Parathyroid adenoma (tissue), 2 donors: ENCODE measurements around the gene YRDC.

Source experiments
- H2AFZ ChIP-seq: fragments of 300-600 bp; sonication (generic); one replicate; pipeline ENCODE4 v1.7.0; 2017; ENCODE audit warnings: antibody characterized with exemption, mild to moderate bottlenecking
- H3K27ac ChIP-seq: fragments of 300-600 bp; sonication (generic); one replicate; pipeline ENCODE4 v1.7.0; 2017
- H3K27me3 ChIP-seq: fragments of 300-600 bp; sonication (generic); one replicate; pipeline ENCODE4 v1.7.0; 2017; ENCODE audit warnings: low read length; ENCODE audit not compliant: control insufficient read depth, insufficient read depth
- H3K36me3 ChIP-seq: fragments of 300-600 bp; sonication (generic); one replicate; pipeline ENCODE4 v1.7.0; 2017; ENCODE audit warnings: low read length; ENCODE audit not compliant: control insufficient read depth, insufficient read depth
- H3K4me1 ChIP-seq: fragments of 300-600 bp; sonication (generic); one replicate; pipeline ENCODE4 v1.7.0; 2017; ENCODE audit warnings: control low read depth
- H3K4me2 ChIP-seq: fragments of 300-600 bp; sonication (generic); one replicate; pipeline ENCODE4 v1.7.0; 2017; ENCODE audit warnings: low read length
- H3K4me3 ChIP-seq: fragments of 300-600 bp; sonication (generic); one replicate; pipeline ENCODE4 v1.7.0; 2017; ENCODE audit warnings: low read depth, low read length
- H3K79me2 ChIP-seq: fragments of 300-600 bp; sonication (generic); one replicate; pipeline ENCODE4 v1.7.0; 2017; ENCODE audit warnings: control low read depth
- H3K9ac ChIP-seq: fragments of 300-600 bp; sonication (generic); one replicate; pipeline ENCODE4 v1.7.0; 2017; ENCODE audit warnings: mild to moderate bottlenecking
- H3K9me3 ChIP-seq: fragments of 300-600 bp; sonication (generic); one replicate; pipeline ENCODE4 v1.7.0; 2017; ENCODE audit warnings: low read length; ENCODE audit not compliant: control insufficient read depth
- TF ChIP-seq, protein P1 (sequence below): fragments of 300-600 bp; sonication (generic); IDR thresholded peaks from one replicate; pipeline ENCODE4 v1.7.0; 2017; ENCODE audit warnings: antibody characterized with exemption, mild to moderate bottlenecking
- donor health status: primary hyperparathyroidism.

The YRDC gene

DNA sequence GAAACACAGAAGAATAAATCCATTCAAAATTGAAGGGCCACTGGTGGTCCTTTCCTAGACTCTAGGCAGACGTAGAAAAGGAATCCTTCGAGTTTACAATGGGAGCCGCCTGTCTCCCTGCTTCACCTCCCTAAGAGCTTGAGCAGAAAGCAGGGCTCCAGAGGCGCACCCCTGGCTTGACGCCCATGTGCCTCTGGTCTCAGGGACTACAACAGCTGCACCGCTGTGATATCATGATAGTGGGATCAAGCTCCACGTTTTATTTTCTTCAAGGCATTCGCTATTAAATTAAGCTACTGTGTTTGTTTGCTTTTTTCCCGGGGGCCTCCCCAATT lies 821 bp downstream of the YRDC start:
- no peaks in the 10 kb centered on the region for H3K27me3 ChIP-seq
- no peak overlapping the region for H2AFZ ChIP-seq
- H3K9me3 ChIP-seq = no peaks in the 10 kb centered on the region
- TF ChIP-seq, protein P1, sequence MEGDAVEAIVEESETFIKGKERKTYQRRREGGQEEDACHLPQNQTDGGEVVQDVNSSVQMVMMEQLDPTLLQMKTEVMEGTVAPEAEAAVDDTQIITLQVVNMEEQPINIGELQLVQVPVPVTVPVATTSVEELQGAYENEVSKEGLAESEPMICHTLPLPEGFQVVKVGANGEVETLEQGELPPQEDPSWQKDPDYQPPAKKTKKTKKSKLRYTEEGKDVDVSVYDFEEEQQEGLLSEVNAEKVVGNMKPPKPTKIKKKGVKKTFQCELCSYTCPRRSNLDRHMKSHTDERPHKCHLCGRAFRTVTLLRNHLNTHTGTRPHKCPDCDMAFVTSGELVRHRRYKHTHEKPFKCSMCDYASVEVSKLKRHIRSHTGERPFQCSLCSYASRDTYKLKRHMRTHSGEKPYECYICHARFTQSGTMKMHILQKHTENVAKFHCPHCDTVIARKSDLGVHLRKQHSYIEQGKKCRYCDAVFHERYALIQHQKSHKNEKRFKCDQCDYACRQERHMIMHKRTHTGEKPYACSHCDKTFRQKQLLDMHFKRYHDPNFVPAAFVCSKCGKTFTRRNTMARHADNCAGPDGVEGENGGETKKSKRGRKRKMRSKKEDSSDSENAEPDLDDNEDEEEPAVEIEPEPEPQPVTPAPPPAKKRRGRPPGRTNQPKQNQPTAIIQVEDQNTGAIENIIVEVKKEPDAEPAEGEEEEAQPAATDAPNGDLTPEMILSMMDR = no peak
- peak overlapping the region; percentile 71 for H3K4me3 ChIP-seq
- no peaks in the 10 kb centered on the region for H3K36me3 ChIP-seq
- no peaks in the 10 kb centered on the region for H3K79me2 ChIP-seq
- H3K9ac ChIP-seq = no peak overlapping the region
- H3K27ac ChIP-seq = peak overlapping the region; percentile 26
- H3K4me2 ChIP-seq = peak overlapping the region; percentile 80
- H3K4me1 ChIP-seq = peaks cover 4% of the 10 kb centered on the region

DNA sequence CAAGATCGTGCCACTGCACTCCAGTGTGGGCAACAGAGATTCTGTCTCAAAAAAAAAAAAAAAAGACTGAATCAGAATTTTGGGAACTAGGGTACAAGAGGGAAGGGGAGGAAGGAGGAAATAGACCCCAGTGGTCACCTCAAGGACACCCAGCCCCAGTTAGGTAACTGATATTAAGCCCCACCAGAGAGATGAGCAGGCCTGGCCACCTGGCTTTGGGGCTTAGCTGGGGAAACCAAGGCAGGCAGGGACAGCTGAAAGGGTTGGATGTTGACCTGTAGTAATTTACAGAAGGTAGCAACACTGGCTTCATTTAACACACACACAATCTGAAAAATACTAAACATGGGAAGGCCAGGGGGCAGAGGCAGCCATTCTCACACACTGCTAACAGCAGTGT lies 5.6 kb downstream of the YRDC start:
- Histone ChIP-seq H3K79me2 (no peaks in the 10 kb centered on the region), H3K27ac (no peak overlapping the region), H3K9me3 (no peaks in the 10 kb centered on the region), H3K27me3 (no peaks in the 10 kb centered on the region), H3K4me2 (no peak overlapping the region), H2AFZ (no peak overlapping the region), H3K36me3 (no peaks in the 10 kb centered on the region), H3K4me3 (no peak overlapping the region), H3K4me1 (peaks cover 4% of the 10 kb centered on the region), H3K9ac (no peak overlapping the region)
- TF ChIP-seq, protein P1 = no peak

DNA sequence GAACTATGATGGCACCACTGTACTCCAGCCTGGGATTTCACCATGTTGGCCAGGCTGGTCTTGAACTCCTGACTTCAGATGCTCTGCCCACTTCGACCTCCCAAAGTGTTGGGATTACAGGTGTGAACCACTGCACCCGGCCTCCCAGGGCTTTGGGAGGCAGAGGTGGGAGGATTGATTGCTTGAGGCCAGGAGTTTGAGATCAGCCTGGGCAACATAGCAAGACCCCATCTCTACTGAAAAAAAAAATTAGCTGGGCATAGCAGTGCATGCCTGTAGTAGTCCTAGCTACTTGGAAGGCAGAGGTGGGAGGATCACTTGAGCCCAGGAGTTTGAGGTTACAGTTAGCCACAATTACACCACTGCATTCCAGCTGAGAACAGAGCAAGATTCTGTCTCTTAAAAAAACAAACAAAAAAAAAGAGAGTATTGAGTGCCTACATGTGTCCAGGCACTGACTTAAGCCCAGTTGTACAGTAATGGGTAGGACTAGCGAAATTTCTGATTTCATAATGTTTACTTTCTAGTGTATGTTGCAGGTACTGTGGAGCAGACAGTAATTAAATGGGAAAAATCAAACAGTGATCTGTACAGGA lies 10.2 kb downstream of the YRDC start:
- Histone ChIP-seq H3K9me3 (no peaks in the 10 kb centered on the region), H3K27me3 (no peaks in the 10 kb centered on the region), H3K79me2 (no peaks in the 10 kb centered on the region), H3K9ac (no peak overlapping the region), H3K4me1 (no peaks in the 10 kb centered on the region), H3K4me2 (no peak overlapping the region), H2AFZ (no peak overlapping the region), H3K27ac (no peak overlapping the region), H3K4me3 (no peak overlapping the region), H3K36me3 (no peaks in the 10 kb centered on the region)
- TF ChIP-seq, protein P1 = no peak

DNA sequence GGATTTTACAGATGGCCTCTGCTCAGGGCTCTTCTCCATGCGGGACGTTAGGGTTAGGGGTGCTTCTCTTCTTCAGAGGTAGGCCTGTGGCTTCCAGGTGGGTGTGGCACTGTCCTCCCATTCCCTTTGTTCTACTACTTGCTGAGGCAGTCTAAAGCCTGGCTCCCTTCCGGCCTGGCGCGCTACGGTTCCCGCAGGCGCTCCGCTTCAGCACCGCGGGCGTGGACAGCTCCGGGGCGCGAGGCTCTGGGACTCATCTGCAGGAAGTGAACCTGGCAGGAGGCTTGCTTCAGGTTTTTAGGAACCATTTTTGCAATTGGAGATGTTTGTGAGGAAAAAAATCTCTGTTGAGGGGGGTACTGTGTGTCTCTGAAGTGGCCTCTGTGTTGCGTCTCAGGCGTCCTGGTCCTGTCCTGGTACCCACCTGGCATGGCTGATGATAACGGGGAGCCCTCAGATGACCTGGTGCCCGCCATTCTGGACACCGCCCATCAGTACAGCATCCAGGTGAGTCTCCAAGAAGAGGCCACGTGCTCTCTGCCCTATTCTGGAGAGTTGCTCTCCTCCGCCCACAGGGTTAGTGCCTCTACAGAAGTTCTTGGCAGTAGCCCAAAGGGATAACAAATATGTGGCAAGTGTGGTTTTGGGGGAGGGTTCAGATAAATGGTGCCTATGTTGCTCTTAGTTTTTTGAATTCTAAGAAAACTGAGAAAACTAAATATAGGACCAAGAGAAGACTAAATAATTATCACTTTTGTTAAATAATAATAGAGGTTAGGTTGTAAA lies 12.5 kb downstream of the YRDC start:
- no peaks in the 10 kb centered on the region for H3K4me1 ChIP-seq
- H3K27ac ChIP-seq = no peak overlapping the region
- TF ChIP-seq, protein P1 = no peak
- peak overlapping the region; percentile 56 for H3K4me2 ChIP-seq
- no peak overlapping the region for H3K9ac ChIP-seq
- no peak overlapping the region for H2AFZ ChIP-seq
- H3K36me3 ChIP-seq = no peaks in the 10 kb centered on the region
- no peaks in the 10 kb centered on the region for H3K27me3 ChIP-seq
- no peaks in the 10 kb centered on the region for H3K9me3 ChIP-seq
- H3K4me3 ChIP-seq = no peak overlapping the region
- no peaks in the 10 kb centered on the region for H3K79me2 ChIP-seq
